CMK (cell line): ENCODE measurements around the gene MRPL20.
"Not testable (repeated sequence)": the region's sequence is repeated elsewhere in the genome, so short reads cannot be mapped to it uniquely, and the experiment has no call there.

Experiments
- DNase-seq: peaks from one replicate; pipeline ENCODE4 v3.0.0-alpha.2; 2010; ENCODE audit warnings: low read depth

MRPL20 gene

GRCh38 chr1:1406101-1406820 is 832 bp downstream of the MRPL20 start:
- DNase-seq: no peak

- no peak for DNase-seq
Observed at GRCh38 chr1:1403653-1404052, 3.4 kb downstream of the MRPL20 start.

GRCh38 chr1:1402901-1403392 is 4.1 kb downstream of the MRPL20 start:
- not testable (repeated sequence) for DNase-seq

GRCh38 chr1:1402072-1402900 is 4.8 kb downstream of the MRPL20 start:
- no peak for DNase-seq

- no peak for DNase-seq
Observed at GRCh38 chr1:1401457-1402010, 5.6 kb downstream of the MRPL20 start.

GRCh38 chr1:1400576-1401456 is 6.3 kb downstream of the MRPL20 start:
- no peak for DNase-seq

- DNase-seq: no peak
Observed at GRCh38 chr1:1399872-1400575, 7.1 kb downstream of the MRPL20 start.

GRCh38 chr1:1399187-1399871 is 7.8 kb downstream of the MRPL20 start, which contains the start of gene CCNL2:
Gene CCNL2 (minus strand): TSS chr1:1399335. CDS start chr1:1399306, 29 bp downstream.
- DNase-seq: peak; percentile 99

GRCh38 chr1:1398677-1399186 is 8.4 kb downstream of the MRPL20 start:
- no peak for DNase-seq

GRCh38 chr1:1397839-1398523 is 9.1 kb downstream of the MRPL20 start:
- no peak for DNase-seq

- no peak for DNase-seq
Observed at GRCh38 chr1:1395166-1395565, 11.9 kb downstream of the MRPL20 start.

GRCh38 chr1:1394116-1394515 is 13.0 kb downstream of the MRPL20 start:
- no peak for DNase-seq

GRCh38 chr1:1393428-1393827 is 13.7 kb downstream of the MRPL20 start:
- DNase-seq: no peak

- DNase-seq: no peak
Observed at GRCh38 chr1:1393014-1393413, 14.1 kb downstream of the MRPL20 start.

- no peak for DNase-seq
Observed at GRCh38 chr1:1391225-1391624, 15.9 kb downstream of the MRPL20 start.

- no peak for DNase-seq
Observed at GRCh38 chr1:1390675-1391074, 16.4 kb downstream of the MRPL20 start.

GRCh38 chr1:1388078-1388472 is 19.0 kb downstream of the MRPL20 start:
- no peak for DNase-seq

- no peak for DNase-seq
Observed at GRCh38 chr1:1387098-1388077, 19.7 kb downstream of the MRPL20 start.
